Omental fat pad (tissue), 4 donors: ENCODE results near the gene STON2. TPM values are rescaled to one million over a fixed set of nuclear protein-coding genes. Genes with fewer than 3 reads are reported as not detected.

Source experiments
- ATAC-seq: fragments of 150-250 bp; one replicate; pipeline ENCODE4 v1.9.1; 2016; ENCODE audit warnings: mild to moderate bottlenecking, moderate library complexity; ENCODE audit not compliant: low FRiP score
- DNase-seq: peaks from one replicate; pipeline ENCODE4 v3.0.0-alpha.2; 2019; ENCODE audit warnings: low spot score
- CTCF ChIP-seq, 3 donors: fragments of 450-650 bp; IDR thresholded peaks; one replicate each; pipeline ENCODE4 v1.5.1; 2016 to 2017; ENCODE audit warnings: antibody characterized with exemption in 3 of 3, mild to moderate bottlenecking in 3 of 3, moderate library complexity in 2 of 3
- small RNA-seq: library from RNA; depleted of rRNA; stranded (forward); fragments of <200 nt; gene quantifications from one replicate; pipeline ENCODE3, GENCODE V24; 2016
- total RNA-seq, 4 donors: library from RNA; depleted of rRNA; stranded (reverse); fragments of >200 nt; gene quantifications; one replicate each; pipeline ENCODE4 v1.1.0, GENCODE V29; 2016

Gene STON2
- total RNA-seq, 4 donors from 2014 or later: 8.0 to 31.4 (median 18.6) TPM

- DNase-seq: peak; percentile 74
- peak; percentile 95 for ATAC-seq
- no peak for TF ChIP-seq CTCF (IDR thresholded peaks at IDR 0.05)
Observed at GRCh38 chr14:81220830-81221578, 179.1 kb downstream of the STON2 start, which contains the start of gene GTF2A1. Gene GTF2A1 (minus strand): TSS chr14:81220959. CDS start chr14:81220518, 441 bp downstream.

GRCh38 chr14:81220580-81220829, 179.6 kb downstream of the STON2 start:
- ATAC-seq: no peak
- no peak for DNase-seq
- no peak for TF ChIP-seq CTCF (IDR thresholded peaks at IDR 0.05)

GRCh38 chr14:81219759-81220579, 180.2 kb downstream of the STON2 start:
- no peak for TF ChIP-seq CTCF (IDR thresholded peaks at IDR 0.05)
- DNase-seq (no peak), ATAC-seq (no peak)

GRCh38 chr14:81219210-81219758, 180.8 kb downstream of the STON2 start:
- TF ChIP-seq CTCF (IDR thresholded peaks at IDR 0.05): no peak
- DNase-seq (peak; percentile 88), ATAC-seq (peak; percentile 83)

GRCh38 chr14:81211844-81212243, 188.3 kb downstream of the STON2 start:
- TF ChIP-seq CTCF (IDR thresholded peaks at IDR 0.05): no peak
- ATAC-seq (no peak), DNase-seq (no peak)

Small RNA genes within 50 kb of the gene (small RNA-seq; reads per million reads assigned to genes)
- not detected for gene DYNLL1P1
- gene DYNLL1P2: not detected

Other genes with a start within 250 kb of the STON2 start
- gene GTF2A1, start 179.4 kb downstream of the STON2 start, total RNA-seq: 10 to 100 TPM; 17.4 to 32.0 (median 22.8) TPM
- 10 to 100 TPM; 53.3 to 74.0 (median 66.5) TPM for gene SEL1L, start 133.5 kb upstream of the STON2 start, total RNA-seq